ENCODE data around the gene SPINDOC. TPM values are rescaled to one million over a fixed set of nuclear protein-coding genes. Genes with fewer than 3 reads are reported as not detected.

SPINDOC gene
- total and polyA plus RNA-seq, 9 of the 15 experiments (the other 6 are each of a cell fraction or from before 2014, with no cell fraction given) = 0.70 to 36.3 (median 19.6) TPM

GRCh38 chr11:63871962-63872799, 58.9 kb downstream of the SPINDOC start (continued):
- TF ChIP-seq BHLHE40 (IDR thresholded peaks at IDR 0.05; ENCODE audit: low read length) (peak; percentile 66; the same call in 1 of the 2 replicates), NFE2 (IDR thresholded peaks at IDR 0.05; ENCODE audit: low read depth) (peak; percentile 53), ETV1 (tag; conservative IDR thresholded peaks at IDR 0.05; ENCODE audit: low read depth) (peak; percentile 78), TCF3 (CRISPR knock-in tag; IDR thresholded peaks at IDR 0.05) (0 out of 2 replicates have a peak, but pooled peaks have one; percentile 34), HDGF (IDR thresholded peaks at IDR 0.05) (0 out of 2 replicates have a peak, but pooled peaks have one; percentile 20), SMC3 (conservative IDR thresholded peaks at IDR 0.05; ENCODE audit: insufficient read depth, low read depth, low read length) (peak; percentile 63), CHAMP1 (IDR thresholded peaks at IDR 0.05) (no peak), ZBTB12 (CRISPR knock-in tag; IDR thresholded peaks at IDR 0.05) (no peak), LCOR (CRISPR knock-in tag; IDR thresholded peaks at IDR 0.05) (peak; percentile 87), ZNF23 (CRISPR knock-in tag; IDR thresholded peaks at IDR 0.05) (no peak), ETV5 (CRISPR knock-in tag; IDR thresholded peaks at IDR 0.05; ENCODE audit: low read depth) (0 out of 2 replicates have a peak, but pooled peaks have one; percentile 20), CREBBP (IDR thresholded peaks at IDR 0.05; ENCODE audit: low read depth, low read length) (no peak), ZNF24 (IDR thresholded peaks at IDR 0.05) (peak; percentile 41; the same call in 1 of the 2 replicates), SPI1 (IDR thresholded peaks at IDR 0.05; ENCODE audit: borderline replicate concordance, low read depth, low read length) (peak; percentile 48), HMBOX1 (IDR thresholded peaks at IDR 0.05) (peak; percentile 78), ZFP91 (CRISPR knock-in tag; IDR thresholded peaks at IDR 0.05) (0 out of 2 replicates have a peak, but pooled peaks have one; percentile 53), POLR2H (tag; IDR thresholded peaks at IDR 0.05; ENCODE audit: low read depth) (no peak)
- TF ChIP-seq, protein P1, sequence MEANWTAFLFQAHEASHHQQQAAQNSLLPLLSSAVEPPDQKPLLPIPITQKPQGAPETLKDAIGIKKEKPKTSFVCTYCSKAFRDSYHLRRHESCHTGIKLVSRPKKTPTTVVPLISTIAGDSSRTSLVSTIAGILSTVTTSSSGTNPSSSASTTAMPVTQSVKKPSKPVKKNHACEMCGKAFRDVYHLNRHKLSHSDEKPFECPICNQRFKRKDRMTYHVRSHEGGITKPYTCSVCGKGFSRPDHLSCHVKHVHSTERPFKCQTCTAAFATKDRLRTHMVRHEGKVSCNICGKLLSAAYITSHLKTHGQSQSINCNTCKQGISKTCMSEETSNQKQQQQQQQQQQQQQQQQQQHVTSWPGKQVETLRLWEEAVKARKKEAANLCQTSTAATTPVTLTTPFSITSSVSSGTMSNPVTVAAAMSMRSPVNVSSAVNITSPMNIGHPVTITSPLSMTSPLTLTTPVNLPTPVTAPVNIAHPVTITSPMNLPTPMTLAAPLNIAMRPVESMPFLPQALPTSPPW (CRISPR knock-in tag; IDR thresholded peaks at IDR 0.05) = peak; percentile 31; the same call in 1 of the 2 replicates

Measured in K562 (cell line).